WTC11 (cell line): Measurements from ENCODE around the gene ATMIN. TPM values are rescaled to one million over a fixed set of nuclear protein-coding genes. Genes with fewer than 3 reads are reported as not detected.

Source experiments
- ATF1 ChIP-seq: sonication (generic); formaldehyde crosslinking; IDR thresholded peaks from 2 replicates; pipeline ENCODE4 v1.8.1; 2023; ENCODE audit warnings: mild to moderate bottlenecking, moderate library complexity, missing genetic modification reagents
- ATF2 ChIP-seq: sonication (generic); formaldehyde crosslinking; IDR thresholded peaks from 2 replicates; pipeline ENCODE4 v1.8.1; 2022; ENCODE audit warnings: low read depth, missing genetic modification reagents, borderline replicate concordance
- E2F1 ChIP-seq: sonication (generic); formaldehyde crosslinking; IDR thresholded peaks from 2 replicates; pipeline ENCODE4 v1.8.0; 2022; ENCODE audit warnings: mild to moderate bottlenecking, missing genetic modification reagents
- ESRRA ChIP-seq: sonication (generic); formaldehyde crosslinking; IDR thresholded peaks from 2 replicates; pipeline ENCODE4 v1.8.1; 2022; ENCODE audit warnings: mild to moderate bottlenecking, missing genetic modification reagents, borderline replicate concordance
- ETV6 ChIP-seq: sonication (generic); formaldehyde crosslinking; IDR thresholded peaks from 2 replicates; pipeline ENCODE4 v1.8.1; 2022; ENCODE audit warnings: mild to moderate bottlenecking, missing genetic modification reagents
- IRF1 ChIP-seq: sonication (generic); formaldehyde crosslinking; IDR thresholded peaks from 2 replicates; pipeline ENCODE4 v1.8.0; 2023; ENCODE audit warnings: missing genetic modification reagents
- MLX ChIP-seq: sonication (generic); formaldehyde crosslinking; IDR thresholded peaks from 2 replicates; pipeline ENCODE4 v1.8.1; 2023; ENCODE audit warnings: mild to moderate bottlenecking, missing genetic modification reagents, moderate library complexity
- NFYB ChIP-seq: sonication (generic); formaldehyde crosslinking; conservative IDR thresholded peaks from 2 replicates; pipeline ENCODE4 v1.8.0; 2022; ENCODE audit warnings: low read depth, missing genetic modification reagents
- NR1H2 ChIP-seq: sonication (generic); formaldehyde crosslinking; IDR thresholded peaks from 2 replicates; pipeline ENCODE4 v1.9.0; 2021; ENCODE audit warnings: mild to moderate bottlenecking, moderate library complexity, missing genetic modification reagents
- OVOL2 ChIP-seq: fragments of 250-450 bp; sonication (Bioruptor Pico); IDR thresholded peaks from 2 replicates; pipeline ENCODE4 v1.9.0; 2021; ENCODE audit warnings: mild to moderate bottlenecking, borderline replicate concordance
- PRDM15 ChIP-seq: sonication (generic); formaldehyde crosslinking; IDR thresholded peaks from 2 replicates; pipeline ENCODE4 v1.8.0; 2022; ENCODE audit warnings: missing genetic modification reagents
- STAT6 ChIP-seq: sonication (generic); formaldehyde crosslinking; conservative IDR thresholded peaks from 2 replicates; pipeline ENCODE4 v1.8.1; 2023; ENCODE audit warnings: mild to moderate bottlenecking, low read depth, missing genetic modification reagents, moderate library complexity
- TEAD4 ChIP-seq: sonication (generic); formaldehyde crosslinking; IDR thresholded peaks from 2 replicates; pipeline ENCODE4 v1.8.0; 2022; ENCODE audit warnings: mild to moderate bottlenecking, missing genetic modification reagents
- TP53 ChIP-seq: sonication (generic); formaldehyde crosslinking; IDR thresholded peaks from 2 replicates; pipeline ENCODE4 v1.8.1; 2023; ENCODE audit warnings: mild to moderate bottlenecking, missing genetic modification reagents
- ZNF219 ChIP-seq: sonication (generic); formaldehyde crosslinking; IDR thresholded peaks from 2 replicates; pipeline ENCODE4 v1.8.0; 2023; ENCODE audit warnings: missing genetic modification reagents, mild to moderate bottlenecking, borderline replicate concordance
- ZNF425 ChIP-seq: fragments of 250-450 bp; sonication (Bioruptor Pico); conservative IDR thresholded peaks from 2 replicates; pipeline ENCODE4 v1.9.0; 2021; ENCODE audit warnings: mild to moderate bottlenecking
- ZNF512 ChIP-seq: sonication (generic); formaldehyde crosslinking; IDR thresholded peaks from 2 replicates; pipeline ENCODE4 v1.8.1; 2022; ENCODE audit warnings: missing genetic modification reagents, borderline replicate concordance
- ZSCAN18 ChIP-seq: fragments of 250-450 bp; sonication (Bioruptor Pico); IDR thresholded peaks from 2 replicates; pipeline ENCODE4 v2.1.2; 2022; ENCODE audit warnings: mild to moderate bottlenecking, moderate library complexity
- total RNA-seq: library from RNA; stranded (reverse); gene quantifications from 3 replicates; pipeline ENCODE4 v1.2.3, GENCODE V29; 2021

Gene ATMIN
- total RNA-seq, 1 experiment from 2014 or later: 43.1 TPM

- TF ChIP-seq STAT6: no peak
- no peak for TF ChIP-seq E2F1 (CRISPR knock-in tag)
- TF ChIP-seq PRDM15: 0 out of 2 replicates have a peak, but pooled peaks have one; percentile 23
- TF ChIP-seq ZSCAN18 (CRISPR knock-in tag): no peak
- peak; percentile 60 for TF ChIP-seq NFYB (CRISPR knock-in tag)
- no peak for TF ChIP-seq OVOL2 (CRISPR knock-in tag)
- TF ChIP-seq ATF2 (CRISPR knock-in tag): no peak
- peak; percentile 68 for TF ChIP-seq ESRRA (CRISPR knock-in tag)
- no peak for TF ChIP-seq ZNF512 (CRISPR knock-in tag)
- 0 out of 2 replicates have a peak, but pooled peaks have one; percentile 43 for TF ChIP-seq IRF1 (CRISPR knock-in tag)
- no peak for TF ChIP-seq ATF1
- TF ChIP-seq TP53 (CRISPR knock-in tag): peak; percentile 39; the same call in 1 of the 2 replicates
- no peak for TF ChIP-seq NR1H2 (CRISPR knock-in tag)
- TF ChIP-seq TEAD4 (CRISPR knock-in tag): no peak
- no peak for TF ChIP-seq ZNF219 (CRISPR knock-in tag)
- TF ChIP-seq MLX (CRISPR knock-in tag): no peak
- TF ChIP-seq ZNF425 (CRISPR knock-in tag): no peak
- TF ChIP-seq ETV6 (CRISPR knock-in tag): peak; percentile 92
Measured at GRCh38 chr16:81095953-81096714, 60.5 kb downstream of the ATMIN start, which contains the start of gene GCSH (continued).
